GM12872 (cell line): Measurements from ENCODE around the gene JAG2.

Source experiments
- CTCF ChIP-seq: IDR thresholded peaks from 3 replicates; pipeline ENCODE4 v1.5.1; 2011; ENCODE audit warnings: low read depth, mild to moderate bottlenecking, low read length, moderate library complexity; ENCODE audit not compliant: insufficient read depth

Gene JAG2

GRCh38 chr14:105166571-105167302 is 1.8 kb downstream of the JAG2 start:
- no peak for TF ChIP-seq CTCF

GRCh38 chr14:105165761-105166485 is 2.7 kb downstream of the JAG2 start:
- no peak for TF ChIP-seq CTCF

GRCh38 chr14:105165134-105165704 is 3.4 kb downstream of the JAG2 start:
- TF ChIP-seq CTCF = no peak

GRCh38 chr14:105163040-105163742 is 5.4 kb downstream of the JAG2 start:
- TF ChIP-seq CTCF = no peak

GRCh38 chr14:105162669-105162979 is 6.0 kb downstream of the JAG2 start:
- no peak for TF ChIP-seq CTCF

GRCh38 chr14:105161964-105162668 is 6.5 kb downstream of the JAG2 start:
- no peak for TF ChIP-seq CTCF

GRCh38 chr14:105161309-105161708 is 7.3 kb downstream of the JAG2 start:
- no peak for TF ChIP-seq CTCF
